Hepatocyte (in vitro differentiated cells): ENCODE results near the gene MORN3. TPM values are rescaled to one million over a fixed set of nuclear protein-coding genes. Genes with fewer than 3 reads are reported as not detected.
A peak's percentile ranks its signal among the peaks of the same experiment; 100 is the strongest.
"Not testable (repeated sequence)": the region's sequence is repeated elsewhere in the genome, so short reads cannot be mapped to it uniquely, and the experiment has no call there.

Experiments
- DNase-seq: peaks from one replicate; pipeline ENCODE4 v3.0.0-alpha.2; 2016; ENCODE audit warnings: low spot score
- H2AFZ ChIP-seq: fragments of 200-600 bp; sonication (generic); 2 replicates; pipeline ENCODE4 v1.6.0; 2016; ENCODE audit warnings: antibody characterized with exemption, mild to moderate bottlenecking
- H3K27ac ChIP-seq: fragments of 200-600 bp; sonication (generic); 2 replicates; pipeline ENCODE4 v1.5.1; 2016; ENCODE audit warnings: mild to moderate bottlenecking
- H3K27me3 ChIP-seq: fragments of 200-600 bp; sonication (generic); 2 replicates; pipeline ENCODE4 v1.6.1; 2016
- H3K36me3 ChIP-seq: fragments of 200-600 bp; sonication (generic); replicated peaks from 2 replicates; pipeline ENCODE4 v1.5.1; 2016; ENCODE audit warnings: low read depth; ENCODE audit not compliant: insufficient read depth
- H3K4me1 ChIP-seq: fragments of 200-600 bp; sonication (generic); 2 replicates; pipeline ENCODE4 v1.5.1; 2016; ENCODE audit warnings: mild to moderate bottlenecking, moderate library complexity; ENCODE audit not compliant: insufficient read depth
- H3K4me2 ChIP-seq: fragments of 200-600 bp; sonication (generic); 2 replicates; pipeline ENCODE4 v1.6.0; 2016
- H3K4me3 ChIP-seq: fragments of 200-600 bp; sonication (generic); 2 replicates; pipeline ENCODE4 v1.5.1; 2016; ENCODE audit warnings: mild to moderate bottlenecking
- H3K79me2 ChIP-seq: fragments of 200-600 bp; sonication (generic); 2 replicates; pipeline ENCODE4 v1.6.0; 2017; ENCODE audit warnings: mild to moderate bottlenecking
- H3K9me2 ChIP-seq: fragments of 200-600 bp; sonication (generic); replicated peaks from 2 replicates; pipeline ENCODE4 v1.6.0; 2017; ENCODE audit warnings: mild to moderate bottlenecking; ENCODE audit not compliant: insufficient read depth
- H3K9me3 ChIP-seq: fragments of 200-600 bp; sonication (generic); 2 replicates; pipeline ENCODE4 v1.5.1; 2016; ENCODE audit warnings: low read depth, mild to moderate bottlenecking
- H4K20me1 ChIP-seq: fragments of 200-600 bp; sonication (generic); 2 replicates; pipeline ENCODE4 v1.6.0; 2016; ENCODE audit warnings: mild to moderate bottlenecking; ENCODE audit not compliant: insufficient read depth, poor library complexity, severe bottlenecking
- CTCF ChIP-seq: fragments of 200-600 bp; sonication (generic); IDR thresholded peaks from 2 replicates; pipeline ENCODE4 v1.5.1; 2016; ENCODE audit warnings: antibody characterized with exemption, mild to moderate bottlenecking; ENCODE audit not compliant: poor library complexity
- EZH2 ChIP-seq: fragments of 200-600 bp; sonication (generic); IDR thresholded peaks from 2 replicates; pipeline ENCODE4 v1.6.1; 2016; ENCODE audit warnings: antibody characterized with exemption, mild to moderate bottlenecking, borderline replicate concordance
- EZH2phosphoT487 ChIP-seq: fragments of 200-600 bp; sonication (generic); IDR thresholded peaks from one replicate; pipeline ENCODE4 v1.6.1; 2018; ENCODE audit warnings: antibody characterized with exemption, mild to moderate bottlenecking, low read depth, moderate library complexity; ENCODE audit not compliant: unreplicated experiment, severe bottlenecking
- WGBS: methylation state at CpG from one replicate; pipeline ENCODE4 v1.1.6; 2016; ENCODE audit warnings: low lambda C conversion rate; ENCODE audit errors: missing lambda C conversion rate; 5-methylcytosine and 5-hydroxymethylcytosine counted together
- polyA plus RNA-seq: library from polyadenylated mRNA; unstranded; fragments of >200 nt; fragmentation: Nextera tagmentation; extraction: Ambion mirVana; gene quantifications from 2 replicates; pipeline ENCODE4 v1.2.1, GENCODE V29; 2016
- total RNA-seq: library from RNA; depleted of rRNA; stranded (reverse); fragments of >200 nt; gene quantifications from 2 replicates; pipeline ENCODE4 v1.2.3, GENCODE V29; 2014

Gene MORN3
- total and polyA plus RNA-seq, 2 experiments from 2014 or later: 0.10 to 0.27 TPM

- H3K4me1 ChIP-seq: peaks cover 14% of the 10 kb centered on the region
- H4K20me1 ChIP-seq: no peaks in the 10 kb centered on the region
- no peaks in the 10 kb centered on the region for H3K9me3 ChIP-seq
- peaks cover 40% of the 10 kb centered on the region for H3K79me2 ChIP-seq
- H3K27me3 ChIP-seq: no peaks in the 10 kb centered on the region
- H3K9me2 ChIP-seq: no peaks in the 10 kb centered on the region
- H3K4me3 ChIP-seq: no peak overlapping the region
- WGBS: 82% methylated on average over 6 of the region's 6 CpGs
- no peak overlapping the region for H3K4me2 ChIP-seq
- no peak for DNase-seq
- H3K27ac ChIP-seq: no peak overlapping the region
- TF ChIP-seq CTCF (no peak), EZH2 (no peak), EZH2phosphoT487 (no peak)
- no peaks in the 10 kb centered on the region for H3K36me3 ChIP-seq
- no peak overlapping the region for H2AFZ ChIP-seq
Observed at GRCh38 chr12:121715862-121716435, 46.5 kb upstream of the MORN3 start.

- Histone ChIP-seq H3K79me2 (peaks cover 40% of the 10 kb centered on the region), H3K4me1 (peaks cover 14% of the 10 kb centered on the region)
- H3K4me3 ChIP-seq, H4K20me1 ChIP-seq, H3K36me3 ChIP-seq, H3K4me2 ChIP-seq, H3K9me3 ChIP-seq, H3K27ac ChIP-seq, H3K27me3 ChIP-seq, H3K9me2 ChIP-seq, H2AFZ ChIP-seq, DNase-seq: not testable (repeated sequence)
- 93% methylated on average over 7 of the region's 7 CpGs for WGBS
Observed at GRCh38 chr12:121715055-121715454, 45.6 kb upstream of the MORN3 start.

- peaks cover 37% of the 10 kb centered on the region for H3K79me2 ChIP-seq
- H2AFZ ChIP-seq: no peak overlapping the region
- H3K4me2 ChIP-seq: peak overlapping the region; percentile 99
- peaks cover 14% of the 10 kb centered on the region for H3K4me1 ChIP-seq
- no peaks in the 10 kb centered on the region for H3K9me2 ChIP-seq
- no peak overlapping the region for H3K27ac ChIP-seq
- no peaks in the 10 kb centered on the region for H3K9me3 ChIP-seq
- no peaks in the 10 kb centered on the region for H4K20me1 ChIP-seq
- H3K36me3 ChIP-seq: no peaks in the 10 kb centered on the region
- TF ChIP-seq CTCF (no peak), EZH2phosphoT487 (no peak), EZH2 (no peak)
- DNase-seq: no peak
- 84% methylated on average over 6 of the region's 6 CpGs for WGBS
- no peak overlapping the region for H3K4me3 ChIP-seq
- H3K27me3 ChIP-seq: no peaks in the 10 kb centered on the region
Observed at GRCh38 chr12:121713793-121714192, 44.3 kb upstream of the MORN3 start.

- H3K4me1 ChIP-seq: peaks cover 14% of the 10 kb centered on the region
- H2AFZ ChIP-seq: peak overlapping the region; percentile 90
- H3K79me2 ChIP-seq: peaks cover 32% of the 10 kb centered on the region
- H3K9me2 ChIP-seq: no peaks in the 10 kb centered on the region
- no peak overlapping the region for H3K27ac ChIP-seq
- no peaks in the 10 kb centered on the region for H3K9me3 ChIP-seq
- TF ChIP-seq CTCF (no peak), EZH2phosphoT487 (no peak), EZH2 (no peak)
- peak overlapping the region; percentile 98 for H3K4me3 ChIP-seq
- DNase-seq: peak; percentile 31
- no peaks in the 10 kb centered on the region for H4K20me1 ChIP-seq
- WGBS: 25% methylated on average over 14 of the region's 14 CpGs
- no peaks in the 10 kb centered on the region for H3K27me3 ChIP-seq
- peak overlapping the region; percentile 99 for H3K4me2 ChIP-seq
- H3K36me3 ChIP-seq: no peaks in the 10 kb centered on the region
Observed at GRCh38 chr12:121713257-121713777, 43.9 kb upstream of the MORN3 start.
